Breast epithelium (tissue), 4 donors: Measurements from ENCODE around the gene CFDP1. TPM values are rescaled to one million over a fixed set of nuclear protein-coding genes. Genes with fewer than 3 reads are reported as not detected.
A peak's percentile ranks its signal among the peaks of the same experiment; 100 is the strongest.

ENCODE experiments used
- DNase-seq, 2 donors: peaks; one replicate each; pipeline ENCODE4 v3.0.0-alpha.2; 2019; ENCODE audit warnings: low spot score in 2 of 2
- H3K27ac ChIP-seq, 2 donors: fragments of 200-600 bp; sonication (generic) in 1 of 2; one replicate each; pipeline ENCODE4 v1.5.1; 2016 to 2019; ENCODE audit warnings: mild to moderate bottlenecking in 1 of 2
- H3K27me3 ChIP-seq, 2 donors: fragments of 200-600 bp; sonication (generic) in 1 of 2; one replicate each; pipeline versions ENCODE4 v1.5.1 to v1.6.0; 2017 to 2019; ENCODE audit warnings: control low read depth in 1 of 2, mild to moderate bottlenecking in 1 of 2
- H3K36me3 ChIP-seq: fragments of 200-600 bp; one replicate; pipeline ENCODE4 v1.5.1; 2019
- H3K4me1 ChIP-seq, 2 donors: fragments of 200-600 bp; sonication (generic); one replicate each; pipeline ENCODE4 v1.5.1; 2016 to 2019; ENCODE audit warnings: control low read depth in 1 of 2
- H3K4me3 ChIP-seq, 3 donors: fragments of 200-600 bp; sonication (generic); 1 replicate in 2 of 3; 2 replicates in 1 of 3; pipeline ENCODE4 v1.5.1; 2016 to 2019; ENCODE audit warnings: mild to moderate bottlenecking in 3 of 3, moderate library complexity in 2 of 3
- H3K9me3 ChIP-seq, 2 donors: fragments of 200-600 bp; sonication (generic) in 1 of 2; one replicate each; pipeline ENCODE4 v1.5.1; 2016 to 2019; ENCODE audit warnings: control low read depth in 1 of 2
- CTCF ChIP-seq, 3 donors: fragments of 450-650 bp; IDR thresholded peaks; one replicate each; pipeline ENCODE4 v1.5.1; 2016 to 2017; ENCODE audit warnings: antibody characterized with exemption in 3 of 3, mild to moderate bottlenecking in 3 of 3, moderate library complexity in 3 of 3
- POLR2A ChIP-seq: fragments of 450-650 bp; IDR thresholded peaks from one replicate; pipeline ENCODE4 v1.6.1; 2016; ENCODE audit warnings: antibody characterized with exemption, mild to moderate bottlenecking, moderate library complexity
- POLR2AphosphoS5 ChIP-seq, 3 donors: sonication (generic); formaldehyde crosslinking; IDR thresholded peaks; one replicate each; pipeline ENCODE4 v1.6.1; 2017; ENCODE audit warnings: antibody characterized with exemption in 3 of 3
- intact Hi-C: fragments of 100-400 bp; cut with DNase I; formaldehyde crosslinking; loops from one replicate; pipeline ENCODE4 v1.15.1; 2023; ENCODE audit warnings: low total_unique reads
- total RNA-seq, 3 donors: library from RNA; depleted of rRNA; stranded (reverse); fragments of >200 nt; gene quantifications; one replicate each; pipeline ENCODE4 v1.1.0, GENCODE V29; 2016

The CFDP1 gene
- total RNA-seq, 3 donors from 2014 or later: 55.5 to 81.9 (median 80.9) TPM

DNA sequence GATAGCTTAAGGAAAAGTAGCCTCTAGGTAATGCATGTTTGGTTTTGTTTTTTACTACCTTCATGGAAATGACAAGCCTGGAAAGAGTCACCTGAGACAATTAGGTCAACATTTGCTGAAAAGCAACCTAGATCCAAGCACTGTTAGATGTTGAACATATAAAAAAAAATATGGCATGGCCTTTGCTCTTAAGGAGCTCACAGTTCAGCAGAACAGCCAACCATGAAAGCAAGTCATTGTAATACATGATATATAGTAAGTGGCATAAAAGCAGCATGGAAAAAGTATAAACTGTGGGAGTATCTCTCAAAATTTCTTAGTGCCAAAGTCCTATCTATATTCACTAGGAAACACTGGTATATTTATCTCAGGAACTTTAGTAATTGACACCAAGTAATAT is 31.6 kb downstream of the CFDP1 start:
- TF ChIP-seq CTCF (IDR thresholded peaks at IDR 0.05): no peak
- no peak for TF ChIP-seq POLR2AphosphoS5 (IDR thresholded peaks at IDR 0.05)
- no peak for TF ChIP-seq POLR2A
- peak overlapping the region; percentile 8 to 65 for H3K27ac ChIP-seq
- intact Hi-C loops: no loop called here

GRCh38 chr16:75398333-75398732 is 35.0 kb downstream of the CFDP1 start:
- intact Hi-C loops: loop anchor here (10.0 kb wide), 1 partner anchor 194 kb away; the partner anchor contains the start of gene CTRB2
- no peak for TF ChIP-seq CTCF (IDR thresholded peaks at IDR 0.05)
- no peak for TF ChIP-seq POLR2A
- TF ChIP-seq POLR2AphosphoS5 (IDR thresholded peaks at IDR 0.05): no peak

More for the DNA sequence above, 31.6 kb downstream of the CFDP1 start:
- DNase-seq: no peak
- no peaks in the 10 kb centered on the region for H3K27me3 ChIP-seq
- no peaks in the 10 kb centered on the region for H3K9me3 ChIP-seq
- H3K4me3 ChIP-seq: no peak overlapping the region
- H3K36me3 ChIP-seq: no peaks in the 10 kb centered on the region
- peaks cover 0 to 5% of the 10 kb centered on the region in 2 donors for H3K4me1 ChIP-seq

GRCh38 chr16:75394941-75395340 is 38.4 kb downstream of the CFDP1 start:
- H3K27me3 ChIP-seq: no peaks in the 10 kb centered on the region
- no peak overlapping the region for H3K4me3 ChIP-seq
- no peaks in the 10 kb centered on the region for H3K9me3 ChIP-seq
- peaks cover 4% of the 10 kb centered on the region for H3K36me3 ChIP-seq
- H3K27ac ChIP-seq: no peak overlapping the region
- intact Hi-C loops: loop anchor here (10.0 kb wide), 1 partner anchor 190 kb away; the partner anchor contains the start of gene CTRB2
- H3K4me1 ChIP-seq: no peaks in the 10 kb centered on the region
- TF ChIP-seq POLR2A (no peak), CTCF (IDR thresholded peaks at IDR 0.05) (no peak), POLR2AphosphoS5 (IDR thresholded peaks at IDR 0.05) (no peak)
- no peak for DNase-seq

More at GRCh38 chr16:75398333-75398732, 35.0 kb downstream of the CFDP1 start:
- Histone ChIP-seq H3K9me3 (no peaks in the 10 kb centered on the region), H3K27me3 (no peaks in the 10 kb centered on the region), H3K4me3 (no peak overlapping the region), H3K4me1 (peaks cover 0 to 5% of the 10 kb centered on the region in 2 donors), H3K36me3 (peaks cover 4% of the 10 kb centered on the region), H3K27ac (no peak overlapping the region)
- DNase-seq: no peak

DNA sequence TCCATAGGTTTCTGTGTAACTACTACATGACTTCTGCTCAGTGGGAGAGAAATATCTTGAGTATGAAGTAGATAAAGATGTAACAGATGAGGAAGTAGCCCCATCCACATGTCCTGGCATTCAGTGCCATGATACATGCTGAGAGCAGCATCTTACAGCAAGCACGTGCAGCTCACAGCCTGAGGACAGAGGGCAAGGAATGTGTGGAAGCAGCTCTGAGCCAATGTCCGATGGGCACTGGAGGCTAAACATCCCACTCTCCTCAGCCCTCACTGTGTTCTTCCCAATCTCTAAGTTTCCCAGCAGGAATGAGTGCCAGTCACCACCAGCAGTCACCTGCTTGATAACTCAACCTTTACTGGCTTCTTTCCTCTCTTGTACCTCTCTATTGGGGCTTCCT is 40.4 kb downstream of the CFDP1 start:
- Histone ChIP-seq H3K27ac (no peak overlapping the region), H3K9me3 (no peaks in the 10 kb centered on the region), H3K4me1 (no peaks in the 10 kb centered on the region), H3K36me3 (peaks cover 4% of the 10 kb centered on the region), H3K4me3 (no peak overlapping the region), H3K27me3 (no peaks in the 10 kb centered on the region)
- intact Hi-C loops: loop anchor here (10.0 kb wide), 1 partner anchor 188 kb away; the partner anchor contains the start of gene CTRB2
- DNase-seq: no peak
- TF ChIP-seq POLR2A: no peak
- no peak for TF ChIP-seq POLR2AphosphoS5 (IDR thresholded peaks at IDR 0.05)
- no peak for TF ChIP-seq CTCF (IDR thresholded peaks at IDR 0.05)

GRCh38 chr16:75390926-75391653 is 42.2 kb downstream of the CFDP1 start:
- peaks cover 4% of the 10 kb centered on the region for H3K36me3 ChIP-seq
- no peak for TF ChIP-seq POLR2A
- no peak for TF ChIP-seq CTCF (IDR thresholded peaks at IDR 0.05)
- no peak for TF ChIP-seq POLR2AphosphoS5 (IDR thresholded peaks at IDR 0.05)
- H3K9me3 ChIP-seq: no peaks in the 10 kb centered on the region
- no peak for DNase-seq
- no peak overlapping the region for H3K4me3 ChIP-seq
- intact Hi-C loops: loop anchor here (10.0 kb wide), 1 partner anchor 186 kb away; the partner anchor contains the start of gene CTRB2
- H3K4me1 ChIP-seq: no peaks in the 10 kb centered on the region
- H3K27me3 ChIP-seq: no peaks in the 10 kb centered on the region
- H3K27ac ChIP-seq: no peak overlapping the region
